HepG2 (cell line): ENCODE measurements around the gene IER2. TPM values are rescaled to one million over a fixed set of nuclear protein-coding genes. Genes with fewer than 3 reads are reported as not detected.

Experiments
- ARNT ChIP-seq: fragments of 450-650 bp; IDR thresholded peaks from 2 replicates; pipeline ENCODE4 v1.6.1; 2017
- CC2D1A ChIP-seq: sonication (generic); formaldehyde crosslinking; IDR thresholded peaks from 2 replicates; pipeline ENCODE4 v1.8.1; 2023; ENCODE audit warnings: mild to moderate bottlenecking, missing genetic modification reagents
- CEBPB ChIP-seq: IDR thresholded peaks from 2 replicates; pipeline ENCODE4 v1.6.1; 2011; ENCODE audit warnings: low read depth, low read length, improper control_type of control experiment, borderline replicate concordance
- CTCF ChIP-seq: sonication (generic); formaldehyde crosslinking; IDR thresholded peaks from 2 replicates; pipeline ENCODE4 v1.5.0; 2020; ENCODE audit warnings: mild to moderate bottlenecking, missing genetic modification reagents, moderate library complexity
- FOXP4 ChIP-seq: sonication (generic); formaldehyde crosslinking; IDR thresholded peaks from 2 replicates; pipeline ENCODE4 v1.4.0; 2020; ENCODE audit warnings: missing genetic modification reagents
- GFI1 ChIP-seq: sonication (generic); formaldehyde crosslinking; IDR thresholded peaks from 2 replicates; pipeline ENCODE4 v1.5.0; 2020; ENCODE audit warnings: missing genetic modification reagents, mild to moderate bottlenecking, borderline replicate concordance
- IRX3 ChIP-seq: sonication (generic); formaldehyde crosslinking; IDR thresholded peaks from 2 replicates; pipeline ENCODE4 v1.8.1; 2023; ENCODE audit warnings: mild to moderate bottlenecking, low read depth, missing genetic modification reagents, borderline replicate concordance
- KIAA2018 ChIP-seq: sonication (generic); formaldehyde crosslinking; IDR thresholded peaks from 2 replicates; pipeline ENCODE4 v1.5.0; 2020; ENCODE audit warnings: mild to moderate bottlenecking, missing genetic modification reagents, borderline replicate concordance
- POGZ ChIP-seq: sonication (generic); formaldehyde crosslinking; IDR thresholded peaks from 2 replicates; pipeline ENCODE4 v1.4.0; 2020; ENCODE audit warnings: mild to moderate bottlenecking, missing genetic modification reagents
- RFXAP ChIP-seq: sonication (generic); formaldehyde crosslinking; IDR thresholded peaks from 2 replicates; pipeline ENCODE4 v1.4.0; 2020; ENCODE audit warnings: missing genetic modification reagents, borderline replicate concordance
- ZFP37 ChIP-seq: sonication (generic); formaldehyde crosslinking; IDR thresholded peaks from 2 replicates; pipeline ENCODE4 v1.4.0; 2020; ENCODE audit warnings: missing genetic modification reagents, borderline replicate concordance
- ZNF513 ChIP-seq: sonication (generic); formaldehyde crosslinking; conservative IDR thresholded peaks from 2 replicates; pipeline ENCODE4 v1.5.0; 2020; ENCODE audit warnings: missing genetic modification reagents
- ZNF572 ChIP-seq: sonication (generic); formaldehyde crosslinking; IDR thresholded peaks from 2 replicates; pipeline ENCODE4 v1.5.1; 2020; ENCODE audit warnings: mild to moderate bottlenecking, missing genetic modification reagents
- ZNF772 ChIP-seq: sonication (generic); formaldehyde crosslinking; IDR thresholded peaks from 2 replicates; pipeline ENCODE4 v1.5.0; 2020; ENCODE audit warnings: mild to moderate bottlenecking, missing genetic modification reagents
- polyA plus RNA-seq, 8 experiments: library from polyadenylated mRNA; depleted of rRNA in 3 of 8; stranded (reverse) in 7 of 8; unstranded in 1 of 8; fragments of >200 nt; fragmentation: Illumina TruSeq in 4 of 8; extraction: Trizol in 4 of 8; gene quantifications; 2 replicates each; pipeline versions ENCODE4 v1.2.1 to v1.2.3, GENCODE V29; 2011 to 2016; ENCODE audit warnings: low read depth in 4 of 8, missing spikeins in 1 of 8, mixed read lengths in 1 of 8; ENCODE audit not compliant: insufficient read depth in 1 of 8
- total RNA-seq, 5 experiments: library from RNA; depleted of rRNA; stranded (reverse); fragments of >200 nt; fragmentation: Illumina TruSeq; extraction: Trizol; gene quantifications; 2 replicates each; pipeline ENCODE4 v1.2.3, GENCODE V29; 2016; ENCODE audit warnings: low read depth in 1 of 5

IER2 gene
- total and polyA plus RNA-seq, 2 of the 13 experiments (the other 11 are each of a cell fraction or from before 2014, with no cell fraction given), result 10.1 to 14.3 TPM

GRCh38 chr19:13154241-13154778 lies 4.1 kb downstream of the IER2 start (continued):
- TF ChIP-seq ZNF513 (CRISPR knock-in tag) (no peak), GFI1 (CRISPR knock-in tag) (no peak), IRX3 (no peak), POGZ (CRISPR knock-in tag) (no peak; the same call in 1 of the 2 replicates), CC2D1A (CRISPR knock-in tag) (no peak), CTCF (no peak), KIAA2018 (CRISPR knock-in tag) (no peak), CEBPB (peak; percentile 81; the same call in 1 of the 2 replicates), FOXP4 (CRISPR knock-in tag) (0 out of 2 replicates have a peak, but pooled peaks have one; percentile 40), RFXAP (CRISPR knock-in tag) (no peak), ZNF772 (no peak), ARNT (no peak), ZFP37 (no peak), ZNF572 (CRISPR knock-in tag) (no peak)
